SK-N-MC (cell line): Measurements from ENCODE around the gene TMEM44.

Experiments
- EZH2 ChIP-seq: fragments of 200-600 bp; sonication (generic); IDR thresholded peaks from one replicate; pipeline ENCODE4 v1.6.1; 2017; ENCODE audit warnings: antibody characterized with exemption
- FOXP2 ChIP-seq: optimal IDR thresholded peaks from 2 replicates; pipeline ENCODE3; 2011; ENCODE audit warnings: mild to moderate bottlenecking, moderate library complexity; ENCODE audit not compliant: insufficient read depth; ENCODE audit errors: extremely low read length, control extremely low read depth
- POLR2AphosphoS5 ChIP-seq: IDR thresholded peaks from 2 replicates; pipeline ENCODE4 v1.6.1; 2012; ENCODE audit warnings: mild to moderate bottlenecking, low read depth, low read length, borderline replicate concordance

DNA sequence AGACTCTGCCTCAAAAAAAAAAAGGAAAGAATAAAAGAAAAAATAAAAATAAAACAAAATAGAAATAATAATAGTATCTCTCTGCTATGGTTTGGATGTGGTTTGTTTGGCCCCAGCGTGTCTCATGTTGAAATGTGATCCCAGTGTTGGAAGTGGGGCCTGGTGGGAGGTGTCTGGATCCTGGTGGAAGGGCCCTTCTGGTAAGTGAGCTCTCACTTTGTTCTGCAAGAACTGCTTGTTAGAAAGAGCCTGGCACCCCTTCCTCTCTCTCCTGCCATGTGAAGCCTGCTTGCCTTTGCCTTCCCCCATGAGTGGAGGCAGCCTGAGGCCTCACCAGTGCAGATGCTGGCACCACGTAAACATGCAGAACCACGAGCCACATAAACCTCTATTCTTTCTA, 26.3 kb downstream of the TMEM44 start:
- TF ChIP-seq EZH2, result no peak
- no peak for TF ChIP-seq POLR2AphosphoS5
- TF ChIP-seq FOXP2, result no peak
